ENCODE results near the gene LY6G5B. TPM values are rescaled to one million over a fixed set of nuclear protein-coding genes. Genes with fewer than 3 reads are reported as not detected.

The LY6G5B gene
- total RNA-seq, 2 experiments from 2014 or later, result 12.3 to 28.7 TPM

DNA sequence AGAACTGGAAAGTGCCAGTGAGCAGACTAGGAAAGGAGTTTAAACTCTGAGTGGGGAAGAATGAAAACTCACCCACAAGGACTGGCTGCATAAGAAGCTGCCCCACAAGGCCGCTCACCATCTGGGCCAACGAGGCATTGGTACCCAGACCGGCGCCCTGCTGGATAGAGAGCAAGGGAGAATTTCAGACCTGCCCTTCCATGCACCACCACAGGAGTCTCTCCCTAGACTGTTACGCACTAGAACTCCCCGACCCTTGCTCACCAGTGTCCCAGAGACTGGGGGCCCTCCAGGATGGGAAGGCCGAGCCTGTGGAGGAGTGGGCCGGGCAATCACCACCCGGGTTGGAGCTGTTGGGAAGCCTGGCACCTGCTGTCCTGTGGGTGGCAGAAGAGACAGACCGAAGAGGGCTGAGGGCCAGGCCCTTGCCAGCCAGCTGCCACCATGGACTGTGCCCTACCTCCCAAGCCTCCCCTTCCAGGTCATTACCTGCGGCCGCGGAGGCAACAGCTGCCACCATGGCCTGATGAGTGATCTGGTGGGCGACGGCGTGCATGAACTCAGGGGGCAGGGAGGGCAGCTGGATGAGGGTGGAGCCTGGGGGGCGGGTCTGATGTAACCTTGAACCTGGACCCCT, 25.8 kb upstream of the LY6G5B start:
- H3K4me1 ChIP-seq (ENCODE audit: insufficient read depth, low read length, poor library complexity, severe bottlenecking), result no peaks in the 10 kb centered on the region
- no peaks in the 10 kb centered on the region for H3K79me2 ChIP-seq (ENCODE audit: insufficient read depth, low read depth, low read length)
- no peaks in the 10 kb centered on the region for H3K9me3 ChIP-seq (ENCODE audit: low read length)
- H3K27ac ChIP-seq (ENCODE audit: low read depth, low read length, poor library complexity, severe bottlenecking), result no peak overlapping the region
- no peak overlapping the region for H2AFZ ChIP-seq (ENCODE audit: low read length)
- H3K4me2 ChIP-seq (ENCODE audit: low read length), result no peak overlapping the region
- peaks cover 94% of the 10 kb centered on the region for H3K36me3 ChIP-seq (ENCODE audit: insufficient read depth, low read length)
- POLR2A ChIA-PET, result interaction anchor here (1.1 to 1.2 kb wide), 2 partner anchors 17 to 64 kb away, joined by 3 to 4 read pairs; no protein-coding TSS in a partner anchor
- no TSS peak for BruUV-seq (replicated peaks)
- TF ChIP-seq CTCF (conservative IDR thresholded peaks at IDR 0.05; ENCODE audit: low read length) (no peak), EZH2phosphoT487 (IDR thresholded peaks at IDR 0.05; ENCODE audit: borderline replicate concordance, low read depth, low read length) (no peak)
- no peak for DNase-seq (ENCODE audit: low spot score)
- no peaks in the 10 kb centered on the region for H3K9me2 ChIP-seq (ENCODE audit: insufficient read depth, low read length)
- no peaks in the 10 kb centered on the region for H4K20me1 ChIP-seq (ENCODE audit: insufficient read depth, low read length)
- intact Hi-C loops (cut with micrococcal nuclease; ENCODE audit: unreplicated experiment), result no loop called here
- CTCF ChIA-PET (ENCODE audit: unreplicated experiment), result no interaction called here
- H3K4me3 ChIP-seq (ENCODE audit: low read depth, low read length, poor library complexity, severe bottlenecking), result no peak overlapping the region

GRCh38 chr6:31645325-31645724, 24.5 kb upstream of the LY6G5B start:
- Histone ChIP-seq H3K27ac (ENCODE audit: low read depth, low read length, poor library complexity, severe bottlenecking) (no peak overlapping the region), H4K20me1 (ENCODE audit: insufficient read depth, low read length) (no peaks in the 10 kb centered on the region), H2AFZ (ENCODE audit: low read length) (no peak overlapping the region), H3K4me3 (ENCODE audit: low read depth, low read length, poor library complexity, severe bottlenecking) (no peak overlapping the region), H3K79me2 (ENCODE audit: insufficient read depth, low read depth, low read length) (peaks cover 10% of the 10 kb centered on the region), H3K9me3 (ENCODE audit: low read length) (no peaks in the 10 kb centered on the region), H3K9me2 (ENCODE audit: insufficient read depth, low read length) (no peaks in the 10 kb centered on the region), H3K36me3 (ENCODE audit: insufficient read depth, low read length) (peaks cover 93% of the 10 kb centered on the region), H3K4me1 (ENCODE audit: insufficient read depth, low read length, poor library complexity, severe bottlenecking) (no peaks in the 10 kb centered on the region), H3K4me2 (ENCODE audit: low read length) (no peak overlapping the region)
- no peak for TF ChIP-seq CTCF (conservative IDR thresholded peaks at IDR 0.05; ENCODE audit: low read length)
- no TSS peak for BruUV-seq (replicated peaks)
- intact Hi-C loops (cut with micrococcal nuclease; ENCODE audit: unreplicated experiment), result no loop called here
- POLR2A ChIA-PET, result no interaction called here
- CTCF ChIA-PET (ENCODE audit: unreplicated experiment), result no interaction called here
- no peak for DNase-seq (ENCODE audit: low spot score)

GRCh38 chr6:31651602-31652191, 18.1 kb upstream of the LY6G5B start:
- no TSS peak for BruUV-seq (replicated peaks)
- Histone ChIP-seq H2AFZ (ENCODE audit: low read length) (no peak overlapping the region), H3K4me1 (ENCODE audit: insufficient read depth, low read length, poor library complexity, severe bottlenecking) (peaks cover 16% of the 10 kb centered on the region), H3K4me3 (ENCODE audit: low read depth, low read length, poor library complexity, severe bottlenecking) (peak overlapping the region; percentile 76), H3K36me3 (ENCODE audit: insufficient read depth, low read length) (peaks cover 43% of the 10 kb centered on the region), H3K9me3 (ENCODE audit: low read length) (no peaks in the 10 kb centered on the region), H3K27ac (ENCODE audit: low read depth, low read length, poor library complexity, severe bottlenecking) (peak overlapping the region; percentile 75), H3K9me2 (ENCODE audit: insufficient read depth, low read length) (no peaks in the 10 kb centered on the region), H3K79me2 (ENCODE audit: insufficient read depth, low read depth, low read length) (peaks cover 32% of the 10 kb centered on the region), H3K4me2 (ENCODE audit: low read length) (peak overlapping the region; percentile 78), H4K20me1 (ENCODE audit: insufficient read depth, low read length) (0 out of 2 replicates have a peak, but pooled peaks cover 4% of the 10 kb centered on the region)
- intact Hi-C loops (cut with micrococcal nuclease; ENCODE audit: unreplicated experiment), result loop anchor here (1.0 kb wide), 4 partner anchors 14 to 109 kb away; partner anchors contain the start of genes ATP6V1G2, DDX39B and PRRC2A
- TF ChIP-seq CTCF (conservative IDR thresholded peaks at IDR 0.05; ENCODE audit: low read length) (no peak), EZH2phosphoT487 (IDR thresholded peaks at IDR 0.05; ENCODE audit: borderline replicate concordance, low read depth, low read length) (no peak)
- ChIA-PET CTCF (ENCODE audit: unreplicated experiment) (no interaction called here), POLR2A (interaction anchor here (0.6 to 4.0 kb wide), 12 partner anchors 10 to 1675 kb away, joined by 3 to 19 read pairs (median 4); partner anchors contain the start of genes C6orf47, DDX39B and PRRC2A)
- no peak for DNase-seq (ENCODE audit: low spot score)
